Fibroblast of pulmonary artery (primary cell): ENCODE measurements around the gene UPK2.

Source experiments
- DNase-seq: peaks from one replicate; pipeline ENCODE4 v3.0.0-alpha.2; 2010; ENCODE audit warnings: low read depth
- H3K4me3 ChIP-seq: replicated peaks from 2 replicates; pipeline ENCODE4 v1.5.1; 2011; ENCODE audit warnings: low read depth, mild to moderate bottlenecking, control low read depth, low read length, moderate library complexity
- CTCF ChIP-seq: IDR thresholded peaks from 2 replicates; pipeline ENCODE4 v1.5.1; 2011; ENCODE audit warnings: mild to moderate bottlenecking, control low read depth, low read length, inconsistent platforms; ENCODE audit errors: missing control alignments

Gene UPK2

DNA sequence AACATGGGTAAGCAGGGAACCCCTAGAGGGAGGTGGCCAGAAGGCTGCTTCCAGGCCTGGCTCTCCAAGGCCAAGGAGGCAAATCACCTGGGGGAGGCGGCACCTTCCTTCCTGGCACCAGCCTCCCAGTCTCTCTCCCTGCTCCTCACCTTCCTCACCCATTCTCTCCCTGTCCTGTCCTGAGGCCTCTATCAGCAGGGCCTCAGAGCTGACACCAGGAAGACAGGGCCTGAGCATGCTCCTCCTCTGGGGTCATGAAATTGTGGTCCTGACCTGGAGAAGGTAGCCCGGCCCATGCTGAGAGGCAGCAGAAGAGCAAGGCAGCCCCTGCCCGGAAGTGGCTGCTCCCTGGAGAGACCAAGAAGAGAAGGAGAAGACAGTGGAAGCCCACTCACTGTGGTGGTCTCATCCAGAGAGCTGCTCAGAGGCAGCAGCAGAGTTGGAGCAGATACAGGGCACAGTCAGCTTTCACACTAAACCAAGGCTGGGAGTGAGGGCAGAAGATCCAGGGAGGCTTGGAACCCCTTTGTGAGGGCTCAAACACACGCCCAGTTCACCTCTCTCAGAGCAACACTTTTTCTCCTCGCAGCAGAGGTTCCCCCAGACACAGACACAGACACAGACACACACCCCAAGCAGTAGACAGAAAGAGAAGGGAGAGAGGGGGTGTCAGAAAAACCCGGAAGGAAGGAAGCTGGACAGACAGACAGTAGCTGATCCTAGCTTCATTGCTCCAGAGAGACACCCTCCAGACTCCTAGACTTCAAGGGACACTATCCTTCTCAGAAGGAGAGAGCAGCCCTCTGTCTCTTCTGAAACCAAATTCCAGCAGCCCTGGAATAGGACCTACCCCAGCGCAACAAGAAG is 32.1 kb upstream of the UPK2 start:
- TF ChIP-seq CTCF = no peak
- no peak for DNase-seq
- H3K4me3 ChIP-seq = peak overlapping the region; percentile 98

- DNase-seq = no peak
- TF ChIP-seq CTCF = no peak
- peak overlapping the region; percentile 98 for H3K4me3 ChIP-seq
These were observed 31.2 kb upstream of the UPK2 start for GRCh38 chr11:118924591-118925585.

DNA sequence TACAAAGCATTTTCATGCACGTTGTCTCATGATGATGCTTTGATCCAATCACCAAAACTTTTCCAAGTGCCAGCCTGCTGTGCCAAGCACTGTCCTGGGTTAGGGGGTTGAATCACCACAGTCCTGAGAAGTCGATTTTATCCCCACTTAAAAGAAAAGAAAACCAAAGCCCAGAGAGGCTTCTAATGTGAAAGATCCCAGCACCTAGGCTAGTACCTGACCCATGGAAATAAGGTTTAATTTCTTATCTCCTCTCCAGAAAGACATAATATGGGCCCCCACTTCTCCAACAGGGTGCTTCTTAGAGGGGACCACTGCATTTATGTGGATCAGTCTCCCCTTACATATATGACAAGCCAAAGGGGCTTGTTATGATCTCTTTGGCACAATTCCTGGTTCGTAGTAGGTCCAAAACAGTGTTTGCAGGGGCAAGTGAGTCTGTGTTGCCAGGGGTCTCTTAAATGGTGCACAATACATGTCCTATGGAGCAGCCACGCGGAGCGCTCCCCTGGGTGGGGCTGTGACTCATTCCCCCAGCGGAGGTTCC is 28.5 kb upstream of the UPK2 start:
- no peak for TF ChIP-seq CTCF

DNA sequence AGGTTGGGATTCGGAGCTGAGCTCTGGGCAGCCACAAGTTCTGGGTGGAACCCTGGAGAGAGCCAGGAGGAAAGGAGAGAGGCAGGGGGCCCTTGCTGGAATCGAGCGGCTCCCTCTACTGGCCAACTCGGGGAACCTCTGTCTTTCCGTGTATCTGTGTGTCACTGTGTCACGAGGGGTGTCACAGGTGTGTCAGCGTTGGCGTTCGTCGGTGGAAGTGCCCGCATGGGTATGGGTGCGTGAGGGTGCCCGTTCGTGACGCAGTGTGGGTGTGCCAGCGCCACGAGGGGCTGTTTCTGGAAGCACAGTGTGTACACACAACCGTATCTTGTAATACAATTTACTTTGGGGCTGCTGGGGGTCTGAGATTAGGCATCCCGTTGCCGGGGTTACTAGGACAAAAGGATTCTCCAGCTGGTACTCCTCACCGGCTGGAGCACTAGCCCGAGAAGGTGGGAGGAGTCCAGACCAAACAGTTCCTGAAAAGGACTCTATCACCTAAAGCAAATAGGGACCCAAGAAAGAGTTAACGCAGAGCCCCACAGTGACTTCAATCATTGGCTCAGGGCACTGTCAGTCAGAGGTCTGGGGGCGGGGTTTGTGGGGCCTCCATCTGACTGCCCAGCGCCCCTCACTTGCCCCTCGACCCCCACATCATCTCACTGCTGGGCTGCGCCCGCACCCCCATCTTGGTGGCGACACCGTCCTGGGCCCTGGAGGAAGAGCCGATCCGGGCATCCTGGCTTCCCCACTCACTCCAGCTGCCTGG is 27.8 kb upstream of the UPK2 start:
- DNase-seq = peak; percentile 94
- peak overlapping the region; percentile 77 for H3K4me3 ChIP-seq
- TF ChIP-seq CTCF = peak; percentile 90

More for the DNA sequence above, 28.5 kb upstream of the UPK2 start:
- DNase-seq = no peak
- peak overlapping the region; percentile 77 for H3K4me3 ChIP-seq

DNA sequence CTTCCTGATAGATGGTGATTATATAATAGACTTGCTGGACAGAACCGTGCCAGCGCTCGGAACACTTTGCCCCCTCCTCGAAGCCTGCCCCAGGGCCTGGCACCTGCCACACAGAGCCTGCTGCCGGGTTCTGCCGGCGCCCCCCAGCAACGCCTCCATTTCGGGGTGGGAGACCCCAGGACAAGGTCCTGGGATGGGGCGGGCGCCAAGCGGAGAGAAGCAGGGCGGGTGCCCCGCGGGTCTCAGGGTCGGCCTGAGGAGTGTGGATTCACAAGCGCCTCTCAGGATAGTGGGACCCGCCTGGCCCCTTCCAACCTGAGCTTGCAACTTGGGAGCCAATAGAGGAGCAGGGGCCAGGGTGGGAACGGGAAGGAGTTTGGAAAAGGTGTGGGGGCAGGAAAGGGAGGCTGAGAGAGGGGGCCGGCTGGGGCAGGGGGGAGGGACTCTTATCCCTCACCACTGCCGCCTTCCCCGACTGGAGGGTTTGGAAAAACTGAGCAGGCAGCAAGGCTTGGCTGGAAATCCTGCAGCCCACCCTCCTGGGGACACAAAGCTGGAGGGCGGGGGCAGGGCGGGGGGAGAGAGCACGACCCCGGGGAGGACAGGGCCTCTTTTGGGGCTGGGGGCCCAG is 27.1 kb upstream of the UPK2 start:
- no peak for TF ChIP-seq CTCF
- peak; percentile 59 for DNase-seq
- peak overlapping the region; percentile 77 for H3K4me3 ChIP-seq
